GM12878 (cell line): ENCODE measurements around the gene ABCA3. TPM values are rescaled to one million over a fixed set of nuclear protein-coding genes. Genes with fewer than 3 reads are reported as not detected.

Source experiments
- ATF3 ChIP-seq: IDR thresholded peaks from 2 replicates; pipeline ENCODE4 v1.6.1; 2011; ENCODE audit warnings: low read depth, mild to moderate bottlenecking, low read length, moderate library complexity, borderline replicate concordance; ENCODE audit errors: extremely low read depth
- BCL11A ChIP-seq: IDR thresholded peaks from 2 replicates; pipeline ENCODE4 v1.6.1; 2011; ENCODE audit warnings: low read depth, low read length
- CEBPZ ChIP-seq: fragments of 150-350 bp; IDR thresholded peaks from 2 replicates; pipeline ENCODE4 v1.6.1; 2016; ENCODE audit warnings: low read depth, low read length
- CHD2 ChIP-seq: IDR thresholded peaks from 2 replicates; pipeline ENCODE4 v1.6.1; 2011; ENCODE audit warnings: low read depth, low read length, improper control_type of control experiment, borderline replicate concordance
- FOS ChIP-seq: IDR thresholded peaks from 3 replicates; pipeline ENCODE4 v1.6.1; 2011; ENCODE audit warnings: borderline replicate concordance; ENCODE audit not compliant: insufficient read length; ENCODE audit errors: extremely low read depth
- KDM1A ChIP-seq: fragments of 200-600 bp; sonication (generic); IDR thresholded peaks from 2 replicates; pipeline ENCODE4 v1.6.1; 2016; ENCODE audit warnings: borderline replicate concordance
- RB1 ChIP-seq: fragments of 450-650 bp; formaldehyde crosslinking; IDR thresholded peaks from 2 replicates; pipeline ENCODE4 v1.6.1; 2017; ENCODE audit warnings: mild to moderate bottlenecking, borderline replicate concordance
- RBBP5 ChIP-seq: fragments of 200-600 bp; sonication (generic); conservative IDR thresholded peaks from 2 replicates; pipeline ENCODE4 v1.6.1; 2016
- RCOR1 ChIP-seq: conservative IDR thresholded peaks from 2 replicates; pipeline ENCODE4 v1.6.1; 2012; ENCODE audit warnings: low read depth, low read length, improper control_type of control experiment
- SPI1 ChIP-seq: IDR thresholded peaks from 2 replicates; pipeline ENCODE4 v1.6.1; 2011; ENCODE audit warnings: low read depth, mild to moderate bottlenecking, low read length, moderate library complexity, borderline replicate concordance; ENCODE audit not compliant: insufficient read depth
- ZBTB33 ChIP-seq: fragments of 450-650 bp; IDR thresholded peaks from 2 replicates; pipeline ENCODE4 v1.6.1; 2017; ENCODE audit warnings: mild to moderate bottlenecking
- ZBTB40 ChIP-seq: fragments of 450-650 bp; IDR thresholded peaks from 2 replicates; pipeline ENCODE4 v1.6.1; 2016; ENCODE audit warnings: mild to moderate bottlenecking, moderate library complexity, borderline replicate concordance
- ZZZ3 ChIP-seq: IDR thresholded peaks from 2 replicates; pipeline ENCODE4 v1.6.1; 2011; ENCODE audit warnings: low read depth; ENCODE audit not compliant: control insufficient read depth, insufficient read length
- polyA plus RNA-seq, 11 experiments: library from polyadenylated mRNA; depleted of rRNA in 4 of 11; unstranded in 6 of 11; stranded (reverse) in 5 of 11; fragments of >200 nt; fragmentation: Nextera tagmentation in 4 of 11; fragmentation: Illumina TruSeq in 1 of 11; extraction: Ambion mirVana in 4 of 11; extraction: Trizol in 1 of 11; gene quantifications; 1 replicate in 1 of 11; 2 replicates in 10 of 11; pipeline versions ENCODE4 v1.2.1 to v1.2.3, GENCODE V29; 2011 to 2016; ENCODE audit warnings: inconsistent platforms in 2 of 11, missing spikeins in 2 of 11, low read depth in 1 of 11
- total RNA-seq, 4 experiments: library from RNA; depleted of rRNA in 3 of 4; stranded (reverse); fragments of >200 nt in 3 of 4; fragmentation: Illumina TruSeq in 1 of 4; extraction: Trizol in 1 of 4; gene quantifications; 2 replicates each; pipeline versions ENCODE4 v1.2.1 to v1.2.3, GENCODE V29; 2013 to 2021
- TF ChIP-seq, protein P1 (sequence below): IDR thresholded peaks from 2 replicates; pipeline ENCODE4 v1.6.1; 2012; ENCODE audit warnings: low read depth, low read length, improper control_type of control experiment

The ABCA3 gene
- total and polyA plus RNA-seq, 10 of the 15 experiments (the other 5 are each of a cell fraction or from before 2014, with no cell fraction given), result 0.71 to 17.6 (median 6.7) TPM

GRCh38 chr16:2238838-2239675 is 101.5 kb downstream of the ABCA3 start (continued):
- TF ChIP-seq CEBPZ (no peak), RB1 (no peak), RCOR1 (no peak), ZBTB40 (no peak), FOS (no peak), RBBP5 (no peak), CHD2 (no peak), ZZZ3 (no peak), ZBTB33 (no peak), ATF3 (no peak), BCL11A (no peak), SPI1 (no peak), KDM1A (no peak)
- TF ChIP-seq, protein P1, sequence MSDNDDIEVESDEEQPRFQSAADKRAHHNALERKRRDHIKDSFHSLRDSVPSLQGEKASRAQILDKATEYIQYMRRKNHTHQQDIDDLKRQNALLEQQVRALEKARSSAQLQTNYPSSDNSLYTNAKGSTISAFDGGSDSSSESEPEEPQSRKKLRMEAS, result no peak
